Hepatocyte (in vitro differentiated cells): ENCODE measurements around the gene POLD2.

ENCODE experiments used
- EZH2 ChIP-seq: fragments of 200-600 bp; sonication (generic); IDR thresholded peaks from 2 replicates; pipeline ENCODE4 v1.6.1; 2016; ENCODE audit warnings: antibody characterized with exemption, mild to moderate bottlenecking, borderline replicate concordance
- TF ChIP-seq, protein P1 (sequence below): fragments of 200-600 bp; sonication (generic); IDR thresholded peaks from 2 replicates; pipeline ENCODE4 v1.5.1; 2016; ENCODE audit warnings: antibody characterized with exemption, mild to moderate bottlenecking; ENCODE audit not compliant: poor library complexity

GRCh38 chr7:44119829-44120380, 3.4 kb downstream of the POLD2 start:
- TF ChIP-seq EZH2: no peak
- TF ChIP-seq, protein P1, sequence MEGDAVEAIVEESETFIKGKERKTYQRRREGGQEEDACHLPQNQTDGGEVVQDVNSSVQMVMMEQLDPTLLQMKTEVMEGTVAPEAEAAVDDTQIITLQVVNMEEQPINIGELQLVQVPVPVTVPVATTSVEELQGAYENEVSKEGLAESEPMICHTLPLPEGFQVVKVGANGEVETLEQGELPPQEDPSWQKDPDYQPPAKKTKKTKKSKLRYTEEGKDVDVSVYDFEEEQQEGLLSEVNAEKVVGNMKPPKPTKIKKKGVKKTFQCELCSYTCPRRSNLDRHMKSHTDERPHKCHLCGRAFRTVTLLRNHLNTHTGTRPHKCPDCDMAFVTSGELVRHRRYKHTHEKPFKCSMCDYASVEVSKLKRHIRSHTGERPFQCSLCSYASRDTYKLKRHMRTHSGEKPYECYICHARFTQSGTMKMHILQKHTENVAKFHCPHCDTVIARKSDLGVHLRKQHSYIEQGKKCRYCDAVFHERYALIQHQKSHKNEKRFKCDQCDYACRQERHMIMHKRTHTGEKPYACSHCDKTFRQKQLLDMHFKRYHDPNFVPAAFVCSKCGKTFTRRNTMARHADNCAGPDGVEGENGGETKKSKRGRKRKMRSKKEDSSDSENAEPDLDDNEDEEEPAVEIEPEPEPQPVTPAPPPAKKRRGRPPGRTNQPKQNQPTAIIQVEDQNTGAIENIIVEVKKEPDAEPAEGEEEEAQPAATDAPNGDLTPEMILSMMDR: no peak
